Testis (tissue), 3 donors: ENCODE measurements around the gene DERA. TPM values are rescaled to one million over a fixed set of nuclear protein-coding genes. Genes with fewer than 3 reads are reported as not detected.

Experiments used
- DNase-seq: peaks from one replicate; pipeline ENCODE4 v3.0.0-alpha.2; 2019
- H3K27ac ChIP-seq, 2 donors: fragments of 200-600 bp; sonication (generic); one replicate each; pipeline ENCODE4 v1.5.1; 2019
- H3K27me3 ChIP-seq: fragments of 200-600 bp; sonication (generic); one replicate; pipeline ENCODE4 v1.5.1; 2019
- H3K36me3 ChIP-seq: fragments of 200-600 bp; sonication (generic); one replicate; pipeline ENCODE4 v1.5.1; 2017; ENCODE audit warnings: low read depth; ENCODE audit errors: missing control alignments
- H3K4me1 ChIP-seq: fragments of 200-600 bp; sonication (generic); one replicate; pipeline ENCODE4 v1.5.1; 2019
- H3K4me3 ChIP-seq, 2 donors: fragments of 200-600 bp; sonication (generic); one replicate each; pipeline ENCODE4 v1.5.1; 2017 to 2019
- H3K9me3 ChIP-seq: fragments of 200-600 bp; sonication (generic); one replicate; pipeline ENCODE4 v1.5.1; 2017
- POLR2A ChIP-seq: fragments of 450-650 bp; IDR thresholded peaks from one replicate; pipeline ENCODE4 v1.6.1; 2017; ENCODE audit warnings: antibody characterized with exemption, mild to moderate bottlenecking, moderate library complexity
- WGBS, 2 donors: methylation state at CpG; one replicate each; pipeline ENCODE4 v1.1.5; 2018; 5-methylcytosine and 5-hydroxymethylcytosine counted together
- intact Hi-C: fragments of 100-400 bp; cut with DNase I; formaldehyde crosslinking; loops from one replicate; pipeline ENCODE4 v1.15.1; 2023; ENCODE audit warnings: low total_unique reads
- polyA plus RNA-seq: library from polyadenylated mRNA; stranded (reverse); fragments of 350-450 nt; fragmentation: Illumina TruSeq; extraction: RNeasy Lipid Tissue Mini Kit (QIAGEN cat#74804); gene quantifications from one replicate; pipeline ENCODE4 v1.2.3, GENCODE V29; 2014; ENCODE audit warnings: low read depth, low replicate concordance; ENCODE audit not compliant: insufficient read depth
- total RNA-seq, 2 donors: library from RNA; depleted of rRNA; stranded (reverse); fragments of >200 nt; gene quantifications; one replicate each; pipeline ENCODE4 v1.2.3, GENCODE V29; 2016
- TF ChIP-seq, protein P1 (sequence below), 3 experiments: fragments of 450-650 bp in 2 of 3; fragments of 200-600 bp in 1 of 3; sonication (generic) in 1 of 3; IDR thresholded peaks; one replicate each; pipeline ENCODE4 v1.5.1; 2016 to 2019; ENCODE audit warnings: antibody characterized with exemption in 3 of 3, mild to moderate bottlenecking in 2 of 3, moderate library complexity in 1 of 3

DERA gene
- total and polyA plus RNA-seq, 3 donors from 2014 or later, result 14.0 to 21.3 (median 19.0) TPM

DNA sequence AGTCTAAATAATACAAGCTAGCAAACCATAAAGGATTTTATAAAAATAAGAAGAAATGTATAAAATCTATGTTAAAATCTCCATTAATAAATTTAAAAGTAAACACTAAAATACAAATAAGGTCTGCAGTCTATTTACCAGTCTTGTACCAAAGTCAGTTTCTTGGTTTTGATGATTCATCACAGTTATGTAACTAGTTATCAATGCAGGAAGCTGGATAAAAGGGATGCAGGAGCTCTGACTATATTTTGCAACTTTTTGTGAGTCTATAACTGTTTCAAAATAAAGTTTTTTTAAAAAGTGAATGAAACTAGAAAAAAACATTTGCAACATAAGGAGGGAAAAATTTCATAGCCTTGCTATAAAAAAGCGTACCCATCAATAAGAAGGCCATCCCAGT is 151.5 kb downstream of the DERA start:
- no peak for TF ChIP-seq POLR2A
- TF ChIP-seq, protein P1, sequence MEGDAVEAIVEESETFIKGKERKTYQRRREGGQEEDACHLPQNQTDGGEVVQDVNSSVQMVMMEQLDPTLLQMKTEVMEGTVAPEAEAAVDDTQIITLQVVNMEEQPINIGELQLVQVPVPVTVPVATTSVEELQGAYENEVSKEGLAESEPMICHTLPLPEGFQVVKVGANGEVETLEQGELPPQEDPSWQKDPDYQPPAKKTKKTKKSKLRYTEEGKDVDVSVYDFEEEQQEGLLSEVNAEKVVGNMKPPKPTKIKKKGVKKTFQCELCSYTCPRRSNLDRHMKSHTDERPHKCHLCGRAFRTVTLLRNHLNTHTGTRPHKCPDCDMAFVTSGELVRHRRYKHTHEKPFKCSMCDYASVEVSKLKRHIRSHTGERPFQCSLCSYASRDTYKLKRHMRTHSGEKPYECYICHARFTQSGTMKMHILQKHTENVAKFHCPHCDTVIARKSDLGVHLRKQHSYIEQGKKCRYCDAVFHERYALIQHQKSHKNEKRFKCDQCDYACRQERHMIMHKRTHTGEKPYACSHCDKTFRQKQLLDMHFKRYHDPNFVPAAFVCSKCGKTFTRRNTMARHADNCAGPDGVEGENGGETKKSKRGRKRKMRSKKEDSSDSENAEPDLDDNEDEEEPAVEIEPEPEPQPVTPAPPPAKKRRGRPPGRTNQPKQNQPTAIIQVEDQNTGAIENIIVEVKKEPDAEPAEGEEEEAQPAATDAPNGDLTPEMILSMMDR (IDR thresholded peaks at IDR 0.05), result no peak
- H3K27me3 ChIP-seq, result no peaks in the 10 kb centered on the region
- intact Hi-C loops, result no loop called here
- no peak for DNase-seq
- no peak overlapping the region for H3K4me3 ChIP-seq
- H3K4me1 ChIP-seq, result no peaks in the 10 kb centered on the region
- H3K9me3 ChIP-seq, result no peaks in the 10 kb centered on the region
- H3K36me3 ChIP-seq, result no peaks in the 10 kb centered on the region
- H3K27ac ChIP-seq, result no peak overlapping the region
- WGBS, 2 donors, result 93 to 100% methylated on average over 1 of the region's 1 CpG

DNA sequence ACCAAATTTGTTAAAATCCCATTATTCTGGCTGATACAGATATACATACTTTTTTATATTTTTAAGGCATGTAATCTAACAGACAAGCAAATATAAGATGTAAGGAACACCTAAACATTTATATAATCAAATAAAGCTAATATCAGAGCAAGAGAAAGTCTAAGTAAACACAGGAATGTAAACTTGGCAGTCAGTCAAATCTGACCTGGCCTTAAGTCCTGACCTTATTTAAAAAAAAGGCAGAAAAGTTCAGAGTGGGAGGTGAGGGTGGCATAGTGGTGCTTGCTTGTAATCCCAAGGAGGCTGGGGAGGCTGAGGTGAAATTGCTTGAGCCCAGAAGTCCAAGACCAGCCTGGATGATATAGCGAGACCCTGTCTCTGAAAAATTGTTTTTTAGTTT is 152.6 kb downstream of the DERA start:
- TF ChIP-seq POLR2A, result no peak
- TF ChIP-seq, protein P1 (IDR thresholded peaks at IDR 0.05), result no peak
- Histone ChIP-seq H3K4me3 (no peak overlapping the region), H3K36me3 (no peaks in the 10 kb centered on the region), H3K27ac (no peak overlapping the region), H3K27me3 (no peaks in the 10 kb centered on the region), H3K9me3 (no peaks in the 10 kb centered on the region), H3K4me1 (no peaks in the 10 kb centered on the region)
- intact Hi-C loops, result no loop called here
- WGBS, 2 donors, result 96 to 97% methylated on average over 1 of the region's 1 CpG
- no peak for DNase-seq

DNA sequence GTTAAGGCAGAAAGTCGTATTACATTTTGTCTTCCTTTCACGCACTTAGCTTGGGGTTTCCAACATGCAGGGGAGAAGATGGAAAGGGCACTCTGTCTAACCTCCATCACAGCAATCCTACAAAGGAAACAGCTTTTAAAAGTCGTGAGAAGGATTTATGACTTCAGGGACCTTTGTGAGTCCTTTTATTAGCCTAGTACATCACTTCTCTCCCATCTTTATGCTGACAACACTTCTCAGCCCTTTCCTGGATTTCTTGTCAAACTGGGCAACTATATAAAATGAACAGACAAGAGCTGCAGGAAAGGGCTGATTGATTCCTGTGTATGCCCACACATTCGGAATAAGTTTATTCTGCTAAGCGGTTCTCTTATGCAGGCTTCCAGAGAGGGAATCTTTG is 159.0 kb downstream of the DERA start:
- intact Hi-C loops, result no loop called here
- no peaks in the 10 kb centered on the region for H3K4me1 ChIP-seq
- no peak for TF ChIP-seq POLR2A
- TF ChIP-seq, protein P1 (IDR thresholded peaks at IDR 0.05), result no peak
- H3K4me3 ChIP-seq, result no peak overlapping the region
- WGBS, 2 donors, result 62 to 66% methylated on average over 5 of the region's 5 CpGs
- H3K36me3 ChIP-seq, result no peaks in the 10 kb centered on the region
- H3K9me3 ChIP-seq, result no peaks in the 10 kb centered on the region
- no peak for DNase-seq
- H3K27ac ChIP-seq, result no peak overlapping the region
- no peaks in the 10 kb centered on the region for H3K27me3 ChIP-seq

DNA sequence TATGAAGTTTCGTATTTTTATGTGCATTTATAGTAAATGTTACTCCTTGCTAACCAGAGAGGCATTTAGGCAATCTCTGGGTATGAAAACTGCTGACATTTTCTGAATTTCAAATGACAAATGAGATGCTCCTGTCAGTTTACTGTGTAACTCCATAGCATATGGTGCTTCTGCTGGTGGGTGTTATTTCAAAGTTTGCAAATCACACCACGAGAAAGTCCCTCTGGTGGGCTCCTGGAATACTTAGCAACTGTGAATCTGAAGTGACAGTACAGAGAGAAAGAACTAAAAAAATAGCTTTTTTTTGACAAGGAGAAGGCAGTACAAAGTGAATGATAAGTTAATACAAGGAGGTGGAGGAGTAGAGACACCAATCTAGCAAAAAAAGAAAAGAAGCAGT is 161.5 kb downstream of the DERA start:
- no peaks in the 10 kb centered on the region for H3K27me3 ChIP-seq
- H3K36me3 ChIP-seq, result no peaks in the 10 kb centered on the region
- 85 to 92% methylated on average over 2 of the region's 2 CpGs for WGBS, 2 donors
- DNase-seq, result no peak
- H3K4me1 ChIP-seq, result no peaks in the 10 kb centered on the region
- H3K4me3 ChIP-seq, result no peak overlapping the region
- intact Hi-C loops, result no loop called here
- no peak for TF ChIP-seq POLR2A
- TF ChIP-seq, protein P1 (IDR thresholded peaks at IDR 0.05), result no peak
- H3K27ac ChIP-seq, result no peak overlapping the region
- H3K9me3 ChIP-seq, result no peaks in the 10 kb centered on the region

DNA sequence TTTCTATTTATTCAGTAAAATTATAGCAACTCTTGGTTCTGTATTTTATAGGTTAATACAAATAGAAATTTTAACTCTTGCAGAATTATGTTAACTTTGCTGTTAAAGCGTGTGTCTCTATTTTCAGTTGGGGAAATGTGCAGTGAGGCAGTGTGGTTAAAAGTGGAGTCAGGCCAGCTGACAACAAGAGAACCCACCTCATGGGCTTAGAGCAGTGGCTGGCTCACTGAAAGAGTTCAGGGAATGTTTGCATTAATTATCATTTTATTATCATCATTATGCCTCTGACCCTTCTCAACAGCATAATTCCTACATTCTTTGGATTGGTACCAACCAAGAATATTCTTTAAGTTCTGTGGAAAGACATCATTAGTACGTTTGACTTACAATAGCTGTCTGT is 163.8 kb downstream of the DERA start:
- H3K36me3 ChIP-seq, result no peaks in the 10 kb centered on the region
- intact Hi-C loops, result no loop called here
- DNase-seq, result no peak
- TF ChIP-seq, protein P1 (IDR thresholded peaks at IDR 0.05), result no peak
- no peak for TF ChIP-seq POLR2A
- H3K4me1 ChIP-seq, result no peaks in the 10 kb centered on the region
- no peak overlapping the region for H3K4me3 ChIP-seq
- 76 to 85% methylated on average over 2 of the region's 2 CpGs for WGBS, 2 donors
- no peaks in the 10 kb centered on the region for H3K9me3 ChIP-seq
- no peaks in the 10 kb centered on the region for H3K27me3 ChIP-seq
- H3K27ac ChIP-seq, result no peak overlapping the region
